Epithelial cell of proximal tubule (primary cell): ENCODE data around the gene BACH2. TPM values are rescaled to one million over a fixed set of nuclear protein-coding genes. Genes with fewer than 3 reads are reported as not detected.

Experiments
- DNase-seq: peaks from one replicate; pipeline ENCODE4 v3.0.0-alpha.2; 2011; ENCODE audit warnings: low read depth
- H3K4me3 ChIP-seq: 2 replicates; pipeline ENCODE4 v1.5.1; 2011; ENCODE audit warnings: low read depth, mild to moderate bottlenecking, low read length
- CTCF ChIP-seq: conservative IDR thresholded peaks from 2 replicates; pipeline ENCODE4 v1.5.1; 2012; ENCODE audit warnings: low read depth, mild to moderate bottlenecking, low read length
- total RNA-seq: library from RNA; depleted of rRNA; stranded (reverse); fragments of >200 nt; gene quantifications from 2 replicates; pipeline ENCODE4 v1.2.3, GENCODE V29; 2015

Gene BACH2
- total RNA-seq, 1 donor from 2014 or later, result 0.69 TPM

- no peak for TF ChIP-seq CTCF
- DNase-seq, result no peak
- no peak overlapping the region for H3K4me3 ChIP-seq
Measured at GRCh38 chr6:90224196-90224595, 72.4 kb downstream of the BACH2 start.

GRCh38 chr6:90222724-90223198, 73.9 kb downstream of the BACH2 start:
- H3K4me3 ChIP-seq, result no peak overlapping the region
- no peak for TF ChIP-seq CTCF
- no peak for DNase-seq

GRCh38 chr6:90222008-90222407, 74.6 kb downstream of the BACH2 start:
- DNase-seq, result no peak
- no peak for TF ChIP-seq CTCF

GRCh38 chr6:90221403-90221802, 75.2 kb downstream of the BACH2 start:
- no peak for DNase-seq
- no peak for TF ChIP-seq CTCF
- H3K4me3 ChIP-seq, result no peak overlapping the region

More at GRCh38 chr6:90222008-90222407, 74.6 kb downstream of the BACH2 start:
- H3K4me3 ChIP-seq, result no peak overlapping the region

- no peak for DNase-seq
- H3K4me3 ChIP-seq, result no peak overlapping the region
- TF ChIP-seq CTCF, result no peak
Measured at GRCh38 chr6:90220273-90220672, 76.4 kb downstream of the BACH2 start.

- no peak overlapping the region for H3K4me3 ChIP-seq
- no peak for DNase-seq
- no peak for TF ChIP-seq CTCF
Measured at GRCh38 chr6:90219209-90219985, 77.2 kb downstream of the BACH2 start.

- TF ChIP-seq CTCF, result no peak
- no peak for DNase-seq
- peak overlapping the region; percentile 22 for H3K4me3 ChIP-seq
Measured at GRCh38 chr6:90218959-90219208, 77.8 kb downstream of the BACH2 start.
